ENCODE measurements around the gene UFM1. TPM values are rescaled to one million over a fixed set of nuclear protein-coding genes. Genes with fewer than 3 reads are reported as not detected.

The UFM1 gene
- total and polyA plus RNA-seq, 2 donors (not counting 1 experiment from before 2014, with no cell fraction given), result 27.5 to 61.6 TPM

- Histone ChIP-seq H3K4me1 (ENCODE audit: control insufficient read depth in 2 of 2, insufficient read depth in 2 of 2, low read length in 2 of 2) (no peaks in the 10 kb centered on the region), H3K4me3 (ENCODE audit: control extremely low read depth in 1 of 5, extremely low read depth in 1 of 5, insufficient read depth in 1 of 5, low read depth in 2 of 5, low read length in 4 of 5) (no peak overlapping the region), H4K20me1 (ENCODE audit: control insufficient read depth, insufficient read depth, low read length, poor library complexity, severe bottlenecking) (no peaks in the 10 kb centered on the region), H3K27ac (ENCODE audit: low read length in 2 of 2) (no peak overlapping the region), H3K36me3 (replicated peaks in 1 of 2; ENCODE audit: control extremely low read depth in 1 of 2, control insufficient read depth in 1 of 2, extremely low read depth in 1 of 2, insufficient read depth in 2 of 2, low read length in 1 of 2) (no peaks in the 10 kb centered on the region), H3K79me2 (ENCODE audit: control insufficient read depth, insufficient read depth, low read length) (no peaks in the 10 kb centered on the region), H3K27me3 (replicated peaks in 1 of 4; ENCODE audit: control extremely low read depth in 1 of 4, control insufficient read depth in 3 of 4, insufficient read depth in 4 of 4, low read length in 3 of 4) (peaks cover 0 to 3% (median 0%) of the 10 kb centered on the region in 4 experiments), H3K4me2 (replicated peaks; ENCODE audit: low read depth, low read length, poor library complexity, severe bottlenecking) (no peak overlapping the region), H3K9me3 (ENCODE audit: control extremely low read depth in 1 of 3, control insufficient read depth in 2 of 3, insufficient read depth in 1 of 3, low read length in 2 of 3) (no peaks in the 10 kb centered on the region), H3K9ac (ENCODE audit: low read length) (no peak overlapping the region), H2AFZ (ENCODE audit: insufficient read depth, low read depth, low read length, poor library complexity, severe bottlenecking) (no peak overlapping the region)
- Mint-ChIP-seq H3K4me1 (no peaks in the 10 kb centered on the region), H3K4me3 (no peak overlapping the region), H3K9me3 (ENCODE audit: insufficient read depth) (no peaks in the 10 kb centered on the region), H3K27ac (no peak overlapping the region), H3K27me3 (peaks cover 4% of the 10 kb centered on the region)
- ATAC-seq (ENCODE audit: low read depth) (no peak), DNase-seq (no peak)
- TF ChIP-seq CTCF (IDR thresholded peaks at IDR 0.05) (no peak), EZH2 (IDR thresholded peaks at IDR 0.05; ENCODE audit: borderline replicate concordance, insufficient read depth, low read depth, low read length, poor library complexity, severe bottlenecking) (no peak)
- intact Hi-C loops (cut with micrococcal nuclease), result no loop called here
- ChIA-PET CTCF (no interaction called here), POLR2A (no interaction called here)
- WGBS (ENCODE audit: insufficient coverage), result 98% methylated on average over 4 of the region's 4 CpGs
Observed at GRCh38 chr13:38381890-38382289, 32.2 kb downstream of the UFM1 start.

- TF ChIP-seq EZH2 (IDR thresholded peaks at IDR 0.05; ENCODE audit: borderline replicate concordance, insufficient read depth, low read depth, low read length, poor library complexity, severe bottlenecking), result no peak
- H3K4me2 ChIP-seq (replicated peaks; ENCODE audit: low read depth, low read length, poor library complexity, severe bottlenecking), result no peak overlapping the region
- H3K27ac Mint-ChIP-seq, result no peak overlapping the region
- no peaks in the 10 kb centered on the region for H3K9me3 ChIP-seq (ENCODE audit: control extremely low read depth in 1 of 3, control insufficient read depth in 2 of 3, insufficient read depth in 1 of 3, low read length in 2 of 3)
- H4K20me1 ChIP-seq (ENCODE audit: control insufficient read depth, insufficient read depth, low read length, poor library complexity, severe bottlenecking), result no peaks in the 10 kb centered on the region
- no CpG with 5 or more reads among the region's 2 CpGs for WGBS (ENCODE audit: insufficient coverage)
- H3K4me1 Mint-ChIP-seq, result no peaks in the 10 kb centered on the region
- H3K4me1 ChIP-seq (ENCODE audit: control insufficient read depth in 2 of 2, insufficient read depth in 2 of 2, low read length in 2 of 2), result no peaks in the 10 kb centered on the region
- H3K79me2 ChIP-seq (ENCODE audit: control insufficient read depth, insufficient read depth, low read length), result no peaks in the 10 kb centered on the region
- ATAC-seq (ENCODE audit: low read depth) (no peak), DNase-seq (no peak)
- ChIA-PET CTCF (no interaction called here), POLR2A (no interaction called here)
- H3K27me3 ChIP-seq (replicated peaks in 1 of 4; ENCODE audit: control extremely low read depth in 1 of 4, control insufficient read depth in 3 of 4, insufficient read depth in 4 of 4, low read length in 3 of 4), result peaks cover 0 to 3% (median 0%) of the 10 kb centered on the region in 4 experiments
- no peak overlapping the region for H3K4me3 ChIP-seq (ENCODE audit: control extremely low read depth in 1 of 5, extremely low read depth in 1 of 5, insufficient read depth in 1 of 5, low read depth in 2 of 5, low read length in 4 of 5)
- H2AFZ ChIP-seq (ENCODE audit: insufficient read depth, low read depth, low read length, poor library complexity, severe bottlenecking), result no peak overlapping the region
- H3K36me3 ChIP-seq (replicated peaks in 1 of 2; ENCODE audit: control extremely low read depth in 1 of 2, control insufficient read depth in 1 of 2, extremely low read depth in 1 of 2, insufficient read depth in 2 of 2, low read length in 1 of 2), result no peaks in the 10 kb centered on the region
- H3K9me3 Mint-ChIP-seq (ENCODE audit: insufficient read depth), result no peaks in the 10 kb centered on the region
- intact Hi-C loops (cut with micrococcal nuclease), result no loop called here
- no peak overlapping the region for H3K27ac ChIP-seq (ENCODE audit: low read length in 2 of 2)
- no peak overlapping the region for H3K9ac ChIP-seq (ENCODE audit: low read length)
- peaks cover 4% of the 10 kb centered on the region for H3K27me3 Mint-ChIP-seq
- no peak overlapping the region for H3K4me3 Mint-ChIP-seq
Observed at GRCh38 chr13:38382946-38383345, 33.3 kb downstream of the UFM1 start.

Data from B cell (primary cell).